ENCODE measurements around the gene SLC35G1.
A peak's percentile ranks its signal among the peaks of the same experiment; 100 is the strongest.

SLC35G1 gene

GRCh38 chr10:93874309-93875031 is 19.3 kb upstream of the SLC35G1 start:
- Histone ChIP-seq H3K4me3 (no peak overlapping the region), H3K9me3 (replicated peaks in 1 of 11) (no peaks in the 10 kb centered on the region), H4K20me1 (no peaks in the 10 kb centered on the region), H3K27me3 (no peaks in the 10 kb centered on the region), H3K36me3 (no peaks in the 10 kb centered on the region), H3K9ac (no peak overlapping the region), H3K4me1 (peaks cover 0 to 5% (median 0%) of the 10 kb centered on the region in 10 experiments; a peak in 1 of 20 replicates), H3K27ac (no peak overlapping the region), H3K4me2 (no peak overlapping the region)
- no peak for TF ChIP-seq Cebpa-rat (IDR thresholded peaks at IDR 0.05)

DNA sequence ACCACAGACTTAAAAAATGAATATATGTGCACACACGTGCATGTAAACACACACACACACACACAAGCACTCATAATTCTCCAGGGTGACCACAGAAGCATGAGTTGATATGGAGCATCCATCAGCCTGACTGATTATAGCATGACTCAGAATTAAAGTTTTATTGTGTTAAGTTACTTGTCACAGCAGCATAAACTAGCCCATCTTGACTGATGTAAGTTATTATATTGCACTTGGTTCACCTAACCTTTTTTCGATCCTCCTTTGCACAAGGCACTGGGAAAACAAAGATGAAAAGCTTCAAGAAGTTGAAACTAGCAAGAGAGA is 18.8 kb upstream of the SLC35G1 start:
- no peak overlapping the region for H3K4me3 ChIP-seq
- no peak for TF ChIP-seq Cebpa-rat (IDR thresholded peaks at IDR 0.05)
- H3K27me3 ChIP-seq = no peaks in the 10 kb centered on the region
- H3K9me3 ChIP-seq (replicated peaks in 1 of 11) = no peaks in the 10 kb centered on the region
- no peaks in the 10 kb centered on the region for H4K20me1 ChIP-seq
- no peaks in the 10 kb centered on the region for H3K36me3 ChIP-seq
- H3K9ac ChIP-seq = no peak overlapping the region
- H3K27ac ChIP-seq = no peak overlapping the region
- no peak overlapping the region for H3K4me2 ChIP-seq
- peaks cover 0 to 5% (median 0%) of the 10 kb centered on the region in 10 experiments; a peak in 1 of 20 replicates for H3K4me1 ChIP-seq

DNA sequence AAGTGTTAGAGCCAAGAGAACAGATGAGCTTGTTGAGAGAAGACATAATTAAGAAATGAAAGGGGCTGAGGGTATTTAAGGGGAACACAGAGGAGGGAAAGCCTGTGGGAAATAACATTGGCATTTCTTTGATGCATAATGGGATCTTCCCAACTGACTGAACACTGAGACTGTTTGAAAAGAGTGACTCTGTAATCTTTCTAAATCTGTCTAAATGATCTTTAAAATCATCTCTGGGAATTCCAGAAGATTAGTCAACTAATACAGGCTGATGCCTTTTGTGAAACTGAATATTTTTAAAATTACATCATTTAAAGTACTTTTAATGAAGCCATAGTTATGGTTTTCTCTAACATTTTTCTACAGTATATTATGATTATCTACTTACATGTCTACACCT is 17.4 kb upstream of the SLC35G1 start:
- no peaks in the 10 kb centered on the region for H3K9me3 ChIP-seq (replicated peaks in 1 of 11)
- H3K36me3 ChIP-seq = no peaks in the 10 kb centered on the region
- H4K20me1 ChIP-seq = no peaks in the 10 kb centered on the region
- H3K9ac ChIP-seq = no peak overlapping the region
- H3K4me3 ChIP-seq = no peak overlapping the region
- no peak for TF ChIP-seq Cebpa-rat (IDR thresholded peaks at IDR 0.05)
- H3K4me1 ChIP-seq = peaks cover 0 to 5% (median 0%) of the 10 kb centered on the region in 10 experiments; a peak in 1 of 20 replicates
- no peaks in the 10 kb centered on the region for H3K27me3 ChIP-seq
- H3K4me2 ChIP-seq = no peak overlapping the region
- no peak overlapping the region for H3K27ac ChIP-seq

GRCh38 chr10:93879273-93879672 is 14.5 kb upstream of the SLC35G1 start:
- Histone ChIP-seq H3K4me2 (no peak overlapping the region), H3K27ac (no peak overlapping the region)
- TF ChIP-seq Cebpa-rat (IDR thresholded peaks at IDR 0.05) = no peak

GRCh38 chr10:93894516-93895378 is 969 bp downstream of the SLC35G1 start:
- Histone ChIP-seq H3K4me2 (peak overlapping the region; percentile 65 to 88 (median 79)), H3K4me1 (peaks cover 6 to 21% (median 10%) of the 10 kb centered on the region in 10 experiments; a peak in 17 of 20 replicates), H4K20me1 (no peaks in the 10 kb centered on the region), H3K4me3 (peak overlapping the region; percentile 63 to 78 (median 74)), H3K27ac (peak overlapping the region in 10 of 11 experiments; percentile 70 to 81 (median 76); a peak in 18 of 22 replicates), H3K36me3 (peaks cover 0 to 12% (median 0%) of the 10 kb centered on the region in 11 experiments; a peak in 1 of 22 replicates), H3K27me3 (no peaks in the 10 kb centered on the region), H3K9me3 (replicated peaks in 1 of 11) (peaks cover 0 to 10% (median 7%) of the 10 kb centered on the region in 11 experiments; a peak in 9 of 22 replicates), H3K9ac (peak overlapping the region; percentile 77 to 85 (median 83))
- no peak for TF ChIP-seq Cebpa-rat (IDR thresholded peaks at IDR 0.05)

More at GRCh38 chr10:93879273-93879672, 14.5 kb upstream of the SLC35G1 start:
- H3K4me3 ChIP-seq = no peak overlapping the region
- no peaks in the 10 kb centered on the region for H3K27me3 ChIP-seq
- no peaks in the 10 kb centered on the region for H3K36me3 ChIP-seq
- H3K9ac ChIP-seq = no peak overlapping the region
- no peaks in the 10 kb centered on the region for H3K4me1 ChIP-seq
- no peaks in the 10 kb centered on the region; a peak in 1 of 22 replicates for H3K9me3 ChIP-seq (replicated peaks in 1 of 11)
- H4K20me1 ChIP-seq = no peaks in the 10 kb centered on the region

DNA sequence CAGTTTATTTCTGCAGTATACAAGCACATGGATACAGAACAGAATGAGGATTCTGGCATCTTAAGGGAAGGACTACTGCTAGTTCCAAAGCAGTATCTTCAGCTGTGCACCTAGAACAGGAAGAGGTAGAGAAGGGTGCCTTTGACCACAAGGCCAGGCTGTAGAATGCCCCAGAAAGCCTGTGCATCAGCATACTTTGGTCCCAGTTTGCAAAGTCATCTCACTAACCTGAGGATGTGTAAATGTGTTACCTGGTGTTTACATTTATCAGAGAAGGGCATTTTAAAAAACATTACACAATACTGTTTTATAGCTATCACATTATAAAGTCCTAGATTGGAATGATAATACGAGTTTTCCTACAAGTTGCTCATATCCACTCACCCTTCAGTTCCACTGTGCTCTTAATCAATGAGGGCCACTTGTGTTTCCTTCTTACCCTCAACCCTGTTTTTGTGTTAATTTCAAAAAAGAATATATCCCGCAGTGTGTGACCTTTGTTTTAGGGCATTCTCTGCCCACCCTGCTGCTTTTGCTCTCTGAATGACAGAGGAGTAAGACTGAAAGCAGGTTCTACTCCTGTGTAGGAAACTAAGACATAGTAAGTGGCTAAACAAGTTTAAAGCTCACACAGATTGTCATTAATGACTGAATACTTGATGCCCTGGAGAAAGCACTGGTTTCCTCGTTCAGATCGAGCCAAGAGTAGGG is 3.4 kb downstream of the SLC35G1 start:
- peaks cover 0 to 10% (median 7%) of the 10 kb centered on the region in 11 experiments; a peak in 9 of 22 replicates for H3K9me3 ChIP-seq (replicated peaks in 1 of 11)
- TF ChIP-seq Cebpa-rat (IDR thresholded peaks at IDR 0.05) = no peak
- H3K36me3 ChIP-seq = peaks cover 0 to 17% (median 5%) of the 10 kb centered on the region in 11 experiments; a peak in 4 of 22 replicates
- no peak overlapping the region for H3K9ac ChIP-seq
- H3K4me2 ChIP-seq = no peak overlapping the region
- no peaks in the 10 kb centered on the region for H3K27me3 ChIP-seq
- H4K20me1 ChIP-seq = no peaks in the 10 kb centered on the region
- H3K4me1 ChIP-seq = peaks cover 6 to 21% (median 10%) of the 10 kb centered on the region in 10 experiments; a peak in 17 of 20 replicates
- H3K27ac ChIP-seq = no peak overlapping the region
- no peak overlapping the region for H3K4me3 ChIP-seq

- H3K9ac ChIP-seq = no peak overlapping the region
- no peak overlapping the region for H3K27ac ChIP-seq
- peaks cover 0 to 3% (median 1%) of the 10 kb centered on the region in 11 experiments; a peak in 8 of 22 replicates for H3K9me3 ChIP-seq (replicated peaks in 1 of 11)
- peaks cover 6 to 21% (median 10%) of the 10 kb centered on the region in 10 experiments; a peak in 17 of 20 replicates for H3K4me1 ChIP-seq
- H3K27me3 ChIP-seq = no peaks in the 10 kb centered on the region
- no peak overlapping the region for H3K4me3 ChIP-seq
- peaks cover 0 to 17% (median 5%) of the 10 kb centered on the region in 11 experiments; a peak in 4 of 22 replicates for H3K36me3 ChIP-seq
- no peak for TF ChIP-seq Cebpa-rat (IDR thresholded peaks at IDR 0.05)
- no peak overlapping the region for H3K4me2 ChIP-seq
- no peaks in the 10 kb centered on the region for H4K20me1 ChIP-seq
Measured at GRCh38 chr10:93899109-93899508, 5.3 kb downstream of the SLC35G1 start.

- H3K4me2 ChIP-seq = no peak overlapping the region
- H3K4me1 ChIP-seq = no peaks in the 10 kb centered on the region
- no peaks in the 10 kb centered on the region for H3K9me3 ChIP-seq (replicated peaks in 1 of 11)
- no peak overlapping the region for H3K9ac ChIP-seq
- TF ChIP-seq Cebpa-rat (IDR thresholded peaks at IDR 0.05) = no peak
- no peaks in the 10 kb centered on the region for H4K20me1 ChIP-seq
- H3K4me3 ChIP-seq = no peak overlapping the region
- H3K36me3 ChIP-seq = peaks cover 0 to 33% (median 6%) of the 10 kb centered on the region in 11 experiments; a peak in 11 of 22 replicates
- no peak overlapping the region for H3K27ac ChIP-seq
- H3K27me3 ChIP-seq = no peaks in the 10 kb centered on the region
Measured at GRCh38 chr10:93903051-93903450, 9.3 kb downstream of the SLC35G1 start.

DNA sequence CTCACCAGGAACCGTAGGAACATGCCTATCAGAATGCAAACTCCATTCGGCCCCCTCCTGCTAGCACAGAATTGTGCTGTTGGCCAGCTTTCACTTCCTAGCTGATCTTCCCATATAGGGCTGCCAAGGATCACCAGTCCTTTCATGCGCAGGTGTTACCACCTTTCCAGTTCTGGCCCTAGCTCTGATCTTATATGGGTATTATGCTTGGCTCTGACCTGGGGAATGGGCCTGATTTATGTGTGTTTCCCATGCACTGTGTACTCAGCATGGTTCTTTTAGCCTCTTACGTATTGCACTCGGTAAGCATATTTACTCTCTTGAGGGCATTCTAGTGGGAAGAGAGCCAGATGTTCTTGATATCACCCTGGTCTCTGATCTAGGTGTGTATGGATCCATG is 11.1 kb downstream of the SLC35G1 start:
- no peak for TF ChIP-seq Cebpa-rat (IDR thresholded peaks at IDR 0.05)
- H3K4me1 ChIP-seq = no peaks in the 10 kb centered on the region
- H4K20me1 ChIP-seq = no peaks in the 10 kb centered on the region
- no peak overlapping the region for H3K27ac ChIP-seq
- no peak overlapping the region for H3K4me2 ChIP-seq
- no peaks in the 10 kb centered on the region for H3K9me3 ChIP-seq (replicated peaks in 1 of 11)
- H3K4me3 ChIP-seq = no peak overlapping the region
- H3K27me3 ChIP-seq = no peaks in the 10 kb centered on the region
- peaks cover 0 to 34% (median 6%) of the 10 kb centered on the region in 11 experiments; a peak in 11 of 22 replicates for H3K36me3 ChIP-seq
- H3K9ac ChIP-seq = no peak overlapping the region
